Adrenal gland (tissue), 5 donors: ENCODE data around the gene EXOC4.

ENCODE experiments used
- POLR2A ChIP-seq, 2 donors: fragments of 450-650 bp; IDR thresholded peaks; one replicate each; pipeline ENCODE4 v1.6.1; 2017; ENCODE audit warnings: antibody characterized with exemption in 2 of 2, mild to moderate bottlenecking in 2 of 2, moderate library complexity in 1 of 2
- TF ChIP-seq, protein P1 (sequence below), 6 experiments: fragments of 450-650 bp in 4 of 6; fragments of 200-600 bp in 2 of 6; sonication (generic) in 1 of 6; IDR thresholded peaks; 1 replicate in 5 of 6; 2 replicates in 1 of 6; pipeline versions ENCODE4 v1.5.1 to v1.8.0; 2016 to 2021; ENCODE audit warnings: antibody characterized with exemption in 6 of 6, mild to moderate bottlenecking in 2 of 6, moderate library complexity in 1 of 6
- donor health status: DM: no; HTN: no; CAD: no.

- TF ChIP-seq, protein P1, sequence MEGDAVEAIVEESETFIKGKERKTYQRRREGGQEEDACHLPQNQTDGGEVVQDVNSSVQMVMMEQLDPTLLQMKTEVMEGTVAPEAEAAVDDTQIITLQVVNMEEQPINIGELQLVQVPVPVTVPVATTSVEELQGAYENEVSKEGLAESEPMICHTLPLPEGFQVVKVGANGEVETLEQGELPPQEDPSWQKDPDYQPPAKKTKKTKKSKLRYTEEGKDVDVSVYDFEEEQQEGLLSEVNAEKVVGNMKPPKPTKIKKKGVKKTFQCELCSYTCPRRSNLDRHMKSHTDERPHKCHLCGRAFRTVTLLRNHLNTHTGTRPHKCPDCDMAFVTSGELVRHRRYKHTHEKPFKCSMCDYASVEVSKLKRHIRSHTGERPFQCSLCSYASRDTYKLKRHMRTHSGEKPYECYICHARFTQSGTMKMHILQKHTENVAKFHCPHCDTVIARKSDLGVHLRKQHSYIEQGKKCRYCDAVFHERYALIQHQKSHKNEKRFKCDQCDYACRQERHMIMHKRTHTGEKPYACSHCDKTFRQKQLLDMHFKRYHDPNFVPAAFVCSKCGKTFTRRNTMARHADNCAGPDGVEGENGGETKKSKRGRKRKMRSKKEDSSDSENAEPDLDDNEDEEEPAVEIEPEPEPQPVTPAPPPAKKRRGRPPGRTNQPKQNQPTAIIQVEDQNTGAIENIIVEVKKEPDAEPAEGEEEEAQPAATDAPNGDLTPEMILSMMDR (IDR thresholded peaks at IDR 0.05) = no peak
- no peak for TF ChIP-seq POLR2A (IDR thresholded peaks at IDR 0.05)
Measured at GRCh38 chr7:133781486-133782090, 528.7 kb downstream of the EXOC4 start.
